ENCODE data around the gene PCYT2. TPM values are rescaled to one million over a fixed set of nuclear protein-coding genes. Genes with fewer than 3 reads are reported as not detected.

The PCYT2 gene
- total and polyA plus RNA-seq, 10 of the 15 experiments (the other 5 are each of a cell fraction or from before 2014, with no cell fraction given): 0.63 to 72.0 (median 45.0) TPM

GRCh38 chr17:81956607-81957589 lies 45.7 kb upstream of the PCYT2 start (continued):
- TF ChIP-seq IRF3 (IDR thresholded peaks at IDR 0.05) (no peak), E2F4 (IDR thresholded peaks at IDR 0.05; ENCODE audit: low read depth, low read length) (no peak), EGR1 (IDR thresholded peaks at IDR 0.05; ENCODE audit: borderline replicate concordance in 1 of 2, low read depth in 2 of 2, low read length in 2 of 2) (no peak), KDM1A (IDR thresholded peaks at IDR 0.05; ENCODE audit: borderline replicate concordance) (no peak), REST (IDR thresholded peaks at IDR 0.05; ENCODE audit: low read depth, low read length) (no peak), SIN3A (IDR thresholded peaks at IDR 0.05; ENCODE audit: low read depth, low read length) (no peak), NFXL1 (IDR thresholded peaks at IDR 0.05; ENCODE audit: borderline replicate concordance) (no peak), ZBTB33 (IDR thresholded peaks at IDR 0.05) (no peak), CHD4 (IDR thresholded peaks at IDR 0.05) (no peak)

Measured in GM12878 (cell line).